Stimulated activated CD4-positive, alpha-beta T cell treated with anti-CD3 and anti-CD28 coated beads, TNF-alpha, amount 100 ng/mL, for 4 hours (primary cell): ENCODE results near the gene CALD1.

Experiments used
- DNase-seq, 3 experiments: peaks; one replicate each; pipeline ENCODE4 v3.0.0-alpha.2; 2020; ENCODE audit warnings: low read depth in 3 of 3

Gene CALD1

DNA sequence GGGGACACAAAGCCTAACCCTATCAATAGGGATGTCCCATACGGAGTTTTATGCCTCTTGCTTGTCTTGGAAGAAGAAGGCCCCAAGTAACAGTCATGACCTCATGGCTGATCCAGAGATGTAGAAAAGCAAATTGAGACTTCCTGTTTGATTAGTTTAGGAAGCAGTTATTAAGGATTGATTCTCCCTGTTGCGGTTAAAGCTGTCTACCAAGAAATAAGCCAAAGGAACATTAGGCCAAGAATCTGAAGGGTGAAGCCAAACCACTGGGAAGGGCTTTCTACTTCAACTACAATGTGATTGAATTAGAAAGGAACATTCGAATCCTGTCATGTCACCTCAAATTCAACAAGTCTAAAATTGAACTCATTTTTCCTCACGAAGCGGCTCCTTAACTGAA lies 146.3 kb downstream of the CALD1 start:
- DNase-seq: no peak

DNA sequence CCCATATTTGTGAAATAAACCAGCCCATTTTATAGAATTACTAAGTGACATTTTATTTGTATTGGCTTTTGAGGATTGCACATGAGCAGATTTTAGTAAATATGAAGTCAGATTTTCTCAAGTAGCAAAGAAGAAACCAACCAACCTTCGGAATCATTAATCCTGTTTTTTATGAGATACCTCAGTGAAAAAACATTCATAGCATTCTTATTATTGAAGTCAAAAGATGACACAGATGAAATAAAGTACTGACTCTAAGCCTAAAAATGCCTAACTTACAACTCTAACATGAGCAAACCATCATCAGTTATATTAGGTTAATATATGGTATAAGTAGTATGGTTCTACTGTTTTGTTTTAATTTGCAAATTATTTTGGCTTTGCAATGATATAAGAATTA lies 147.0 kb downstream of the CALD1 start:
- DNase-seq: no peak

DNA sequence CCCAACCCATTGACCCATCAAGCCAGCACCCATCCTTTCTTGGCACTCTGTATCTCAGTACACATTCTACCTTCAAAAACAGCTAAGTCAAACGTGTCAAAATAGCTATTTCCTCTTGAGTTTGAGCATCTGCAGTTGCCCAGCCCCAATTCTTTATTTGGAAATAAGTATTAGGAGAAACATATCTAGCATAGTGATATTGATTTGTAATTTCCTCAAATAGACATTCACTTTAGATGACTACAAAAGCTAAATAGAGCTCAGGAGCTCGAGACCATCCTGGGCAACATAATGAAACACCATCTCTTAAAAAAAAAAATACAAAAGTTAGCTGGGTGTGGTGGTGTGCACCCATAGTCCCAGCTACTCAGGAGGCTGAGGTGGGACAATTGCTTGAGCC lies 147.6 kb downstream of the CALD1 start:
- DNase-seq: no peak

DNA sequence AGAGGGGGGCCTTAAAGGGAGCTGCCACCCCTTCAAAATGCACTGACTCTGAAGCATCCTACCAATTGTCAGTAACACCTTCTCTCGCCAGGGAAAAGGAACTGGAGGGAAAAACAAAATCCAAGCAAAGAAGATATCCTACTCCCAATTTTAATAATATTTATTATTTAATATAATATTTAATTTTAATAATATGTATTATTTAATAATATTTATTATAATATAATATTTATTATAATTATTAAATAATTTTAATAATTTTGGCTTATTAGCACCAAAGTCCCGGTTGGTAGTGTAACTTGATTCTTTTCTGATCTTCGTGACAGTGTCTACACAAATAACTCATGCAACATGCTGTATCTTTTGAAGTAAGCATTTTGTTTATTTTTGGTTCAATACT lies 148.3 kb downstream of the CALD1 start:
- no peak for DNase-seq

DNA sequence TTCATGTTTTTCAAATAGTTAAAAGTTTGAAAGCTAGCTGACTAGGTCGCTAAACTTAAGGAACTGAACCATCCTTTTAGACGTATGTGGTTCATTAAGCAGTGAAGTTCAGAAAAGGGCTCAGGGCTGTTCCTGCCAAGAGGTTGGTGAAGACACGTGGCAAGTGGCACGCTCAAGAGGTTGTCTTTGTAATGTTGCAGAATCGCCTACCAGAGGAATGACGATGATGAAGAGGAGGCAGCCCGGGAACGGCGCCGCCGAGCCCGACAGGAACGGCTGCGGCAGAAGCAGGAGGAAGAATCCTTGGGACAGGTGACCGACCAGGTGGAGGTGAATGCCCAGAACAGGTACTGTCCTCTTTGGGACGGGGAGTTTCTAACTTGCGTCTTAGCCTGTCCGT lies 149.1 kb downstream of the CALD1 start:
- DNase-seq: no peak

DNA sequence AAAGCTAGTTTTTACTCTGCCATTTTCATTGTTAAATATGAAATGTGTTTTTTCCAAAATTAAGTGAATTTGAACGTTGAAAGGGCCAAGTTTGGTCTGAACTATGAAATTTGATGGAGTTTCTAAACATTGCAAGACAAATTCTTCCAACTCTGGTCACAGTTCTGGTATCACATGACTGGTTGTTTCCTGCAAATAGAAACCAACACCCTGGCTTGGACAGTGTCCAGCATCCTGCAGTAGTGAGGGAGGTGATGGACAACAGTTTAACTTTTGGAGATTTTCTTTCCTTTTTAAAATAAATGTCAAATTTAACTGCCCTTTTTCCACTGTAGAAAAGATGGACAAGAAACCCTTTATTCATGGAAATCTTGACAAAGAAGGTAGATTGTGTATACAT lies 152.1 kb downstream of the CALD1 start:
- DNase-seq: no peak

DNA sequence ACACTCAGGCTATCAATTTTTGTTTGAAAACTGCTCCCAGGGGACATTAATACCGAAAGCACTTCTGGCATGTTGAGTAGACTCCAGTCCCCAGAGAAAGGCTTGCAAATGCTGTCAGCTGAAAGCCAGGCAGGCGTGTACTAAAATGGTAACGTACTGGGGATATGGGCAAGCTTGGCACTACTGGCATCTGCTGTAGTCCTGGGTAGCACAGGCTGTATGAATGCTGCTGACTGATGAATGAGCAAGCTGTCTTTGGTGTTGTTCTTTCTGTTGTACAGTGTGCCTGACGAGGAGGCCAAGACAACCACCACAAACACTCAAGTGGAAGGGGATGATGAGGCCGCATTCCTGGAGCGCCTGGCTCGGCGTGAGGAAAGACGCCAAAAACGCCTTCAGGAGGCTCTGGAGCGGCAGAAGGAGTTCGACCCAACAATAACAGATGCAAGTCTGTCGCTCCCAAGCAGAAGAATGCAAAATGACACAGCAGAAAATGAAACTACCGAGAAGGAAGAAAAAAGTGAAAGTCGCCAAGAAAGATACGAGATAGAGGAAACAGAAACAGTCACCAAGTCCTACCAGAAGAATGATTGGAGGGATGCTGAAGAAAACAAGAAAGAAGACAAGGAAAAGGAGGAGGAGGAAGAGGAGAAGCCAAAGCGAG lies 153.4 kb downstream of the CALD1 start:
- no peak for DNase-seq

DNA sequence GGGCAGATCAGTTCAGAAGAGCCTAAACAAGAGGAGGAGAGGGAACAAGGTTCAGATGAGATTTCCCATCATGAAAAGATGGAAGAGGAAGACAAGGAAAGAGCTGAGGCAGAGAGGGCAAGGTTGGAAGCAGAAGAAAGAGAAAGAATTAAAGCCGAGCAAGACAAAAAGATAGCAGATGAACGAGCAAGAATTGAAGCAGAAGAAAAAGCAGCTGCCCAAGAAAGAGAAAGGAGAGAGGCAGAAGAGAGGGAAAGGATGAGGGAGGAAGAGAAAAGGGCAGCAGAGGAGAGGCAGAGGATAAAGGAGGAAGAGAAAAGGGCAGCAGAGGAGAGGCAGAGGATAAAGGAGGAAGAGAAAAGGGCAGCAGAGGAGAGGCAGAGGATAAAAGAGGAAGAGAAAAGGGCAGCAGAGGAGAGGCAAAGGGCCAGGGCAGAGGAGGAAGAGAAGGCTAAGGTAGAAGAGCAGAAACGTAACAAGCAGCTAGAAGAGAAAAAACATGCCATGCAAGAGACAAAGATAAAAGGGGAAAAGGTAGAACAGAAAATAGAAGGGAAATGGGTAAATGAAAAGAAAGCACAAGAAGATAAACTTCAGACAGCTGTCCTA lies 154.1 kb downstream of the CALD1 start:
- no peak for DNase-seq

DNA sequence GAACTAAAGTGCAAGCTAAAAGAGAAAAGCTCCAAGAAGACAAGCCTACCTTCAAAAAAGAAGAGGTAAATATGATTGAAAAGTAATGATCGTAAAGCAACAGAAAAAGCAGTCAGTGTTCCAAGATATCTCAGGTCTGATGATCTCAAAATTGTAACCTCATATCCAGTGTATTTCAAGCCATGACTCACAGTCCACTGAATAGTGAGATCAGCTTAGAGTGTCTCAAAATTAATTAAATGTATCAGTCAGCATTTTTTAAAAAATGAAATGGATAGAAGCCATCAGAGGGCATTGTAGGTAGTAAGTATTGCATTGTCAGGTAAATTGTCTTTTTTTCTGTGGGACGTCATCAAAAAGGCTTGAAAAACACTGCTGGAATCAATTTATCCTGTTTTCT lies 156.3 kb downstream of the CALD1 start:
- DNase-seq: no peak

DNA sequence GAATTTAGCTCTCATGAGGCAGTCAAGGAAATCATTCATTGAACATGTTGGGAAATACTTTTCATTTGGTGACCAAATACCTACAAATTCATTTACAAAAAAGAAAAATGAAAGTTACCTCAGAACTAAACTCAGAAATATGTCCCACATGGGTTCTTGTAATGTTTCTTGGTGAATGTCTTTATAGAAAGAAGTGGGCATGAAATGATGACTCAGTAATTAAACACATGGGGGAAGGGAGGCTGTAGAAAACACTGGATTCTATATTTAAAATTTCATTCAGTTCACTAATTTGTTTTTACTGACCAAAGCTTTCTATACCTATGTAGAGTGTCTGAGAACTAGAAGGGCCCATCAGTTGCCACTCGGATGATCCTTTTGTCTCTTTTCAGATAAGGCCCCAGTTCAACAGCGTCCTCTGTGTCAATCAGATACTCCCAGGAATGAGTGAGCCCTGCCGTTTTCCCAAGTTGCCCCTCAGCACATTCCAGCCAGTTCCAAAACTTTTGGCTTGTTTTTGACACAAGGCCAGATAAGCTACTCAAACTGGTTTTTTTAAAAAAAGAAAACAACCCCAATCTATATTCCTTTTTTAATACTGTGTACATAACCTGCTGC lies 157.6 kb downstream of the CALD1 start:
- no peak for DNase-seq

DNA sequence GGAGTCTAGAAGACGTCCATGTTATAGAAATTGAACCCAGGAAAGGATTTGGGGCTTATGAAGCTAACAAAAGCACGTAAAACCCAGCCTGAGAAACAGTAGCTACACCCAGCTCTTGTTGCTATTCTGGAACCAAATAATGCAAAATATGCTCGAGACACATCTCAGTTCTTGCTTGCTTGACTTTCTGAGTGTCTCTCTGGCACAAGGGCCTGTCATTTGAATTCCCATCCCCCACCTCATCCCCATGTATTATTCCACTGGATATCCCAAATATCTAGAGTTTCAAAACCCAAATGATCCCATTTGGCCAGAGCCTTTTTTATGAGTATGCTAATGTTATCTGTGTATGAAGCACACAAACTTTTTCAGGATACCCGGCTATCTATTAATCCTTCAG lies 158.7 kb downstream of the CALD1 start:
- no peak for DNase-seq

DNA sequence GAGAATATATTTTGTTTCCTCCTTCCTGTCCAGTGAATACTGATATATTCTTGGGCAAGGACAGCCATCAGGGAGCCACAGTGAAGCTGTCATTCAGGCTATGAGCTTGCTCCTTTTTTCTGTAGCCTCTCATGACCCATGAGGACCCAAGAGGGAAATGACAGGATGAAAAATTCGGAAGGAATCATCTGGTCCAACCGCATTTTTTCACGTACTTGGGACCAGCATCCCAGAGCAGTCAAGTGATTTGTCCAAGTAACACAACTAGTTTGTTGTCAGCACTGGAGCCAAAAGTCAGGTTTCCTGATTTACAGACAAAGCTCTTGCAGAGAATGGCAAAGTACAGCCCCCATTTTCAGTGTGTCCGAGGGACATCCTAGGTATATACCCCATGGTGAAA lies 159.7 kb downstream of the CALD1 start:
- DNase-seq: no peak

DNA sequence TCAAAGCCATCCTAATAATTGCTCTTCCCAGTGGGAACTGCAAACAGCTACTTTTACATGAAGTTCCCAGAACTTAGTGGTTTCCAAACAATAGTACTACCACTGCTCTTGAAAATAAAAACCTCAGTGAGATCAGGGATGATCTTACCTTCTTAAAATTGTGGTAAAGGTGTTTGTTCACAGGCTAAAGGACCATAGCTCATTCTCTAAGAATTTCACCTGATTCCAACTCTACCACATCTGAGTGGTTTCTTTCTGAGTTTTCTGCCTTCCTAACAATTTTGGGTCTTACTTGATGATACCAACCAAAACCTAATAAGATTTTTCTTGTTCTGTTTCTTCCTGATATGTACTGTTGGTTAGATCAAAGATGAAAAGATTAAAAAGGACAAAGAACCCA lies 161.3 kb downstream of the CALD1 start:
- DNase-seq: no peak

DNA sequence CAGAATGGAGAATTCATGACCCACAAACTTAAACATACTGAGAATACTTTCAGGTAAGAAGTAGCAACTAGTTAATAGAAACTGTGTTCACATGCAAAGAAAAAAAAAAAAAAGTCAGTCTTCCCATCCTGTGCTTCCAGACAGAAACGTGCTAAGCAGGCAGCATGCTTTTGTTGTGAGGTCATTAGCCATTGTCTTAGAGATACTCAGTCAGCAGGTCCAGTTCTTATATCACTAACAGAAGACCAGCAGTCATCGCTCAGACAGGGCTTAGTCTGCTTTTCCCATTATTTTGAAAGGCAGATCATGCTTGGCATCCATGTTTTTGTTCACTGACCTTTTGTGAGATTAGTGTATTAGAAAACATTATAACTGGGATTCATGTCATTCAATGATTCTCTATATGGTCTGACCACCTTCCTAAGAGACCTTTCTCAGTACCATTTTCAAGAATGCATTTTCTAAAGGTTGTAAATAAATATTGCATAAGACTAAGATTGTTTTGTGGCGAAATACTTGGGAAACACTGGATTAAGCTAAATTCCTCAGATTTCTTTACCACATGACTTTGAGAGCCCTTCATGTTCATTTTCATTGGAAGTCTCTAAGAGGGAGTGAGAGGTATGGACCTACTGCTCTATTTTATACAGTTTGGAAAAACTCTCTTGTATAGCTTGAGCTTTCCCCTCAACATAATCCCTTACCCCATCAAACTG lies 161.9 kb downstream of the CALD1 start:
- no peak for DNase-seq

DNA sequence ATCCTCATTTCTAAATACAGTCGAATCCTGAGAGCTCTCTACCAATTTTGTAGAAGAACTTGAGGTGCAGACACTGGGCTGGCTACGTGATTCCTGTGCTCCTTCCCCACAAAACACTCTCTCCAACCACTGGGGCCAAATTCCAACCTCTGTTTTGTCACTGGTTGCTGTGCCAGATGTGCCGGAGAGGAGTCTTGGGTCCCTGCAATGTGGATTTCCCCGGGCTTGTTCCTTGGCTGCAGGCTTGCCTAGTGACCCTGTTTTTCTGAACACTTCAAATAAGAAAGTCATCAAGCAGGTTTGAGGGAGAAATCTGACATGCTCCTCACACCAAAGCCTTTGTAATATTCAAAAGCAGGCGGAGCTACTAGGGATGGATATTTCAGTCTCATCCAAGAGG lies 162.5 kb downstream of the CALD1 start:
- no peak for DNase-seq

DNA sequence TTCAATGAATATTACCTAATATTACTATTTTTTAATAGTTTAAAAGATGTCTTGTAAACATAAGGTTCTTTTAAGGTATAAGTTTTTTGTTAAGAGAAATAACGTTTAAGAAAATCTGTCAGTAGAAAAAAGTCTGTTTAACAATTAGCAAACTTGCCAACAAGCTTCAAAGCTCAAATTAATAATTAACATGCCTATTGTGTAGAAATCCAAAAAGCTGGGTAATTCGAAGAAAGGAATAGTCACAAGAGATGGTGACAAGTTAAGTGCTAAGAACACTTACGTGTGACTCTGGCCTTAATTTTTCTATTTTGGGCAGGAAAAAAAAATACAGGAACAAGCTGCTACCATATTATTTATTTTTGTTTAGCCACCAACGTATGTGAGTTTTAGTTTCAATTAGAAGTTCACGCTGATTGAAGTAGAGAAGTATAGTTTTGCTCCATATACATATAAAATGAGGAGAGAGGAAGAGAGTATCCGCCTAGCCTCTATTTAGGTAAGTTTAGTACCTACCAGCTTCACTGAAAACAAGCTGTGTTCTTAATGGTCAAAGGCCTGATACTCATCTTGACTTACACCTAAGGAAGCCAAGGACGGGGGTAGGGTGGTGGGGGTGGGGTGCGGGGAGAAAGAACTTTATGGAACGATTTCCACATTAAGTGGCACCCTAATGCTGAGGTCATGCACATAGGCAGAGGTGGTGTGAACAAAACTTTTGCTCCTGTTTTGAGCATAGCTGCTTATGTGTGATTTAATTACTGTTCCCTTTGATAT lies 163.4 kb downstream of the CALD1 start:
- DNase-seq: no peak

DNA sequence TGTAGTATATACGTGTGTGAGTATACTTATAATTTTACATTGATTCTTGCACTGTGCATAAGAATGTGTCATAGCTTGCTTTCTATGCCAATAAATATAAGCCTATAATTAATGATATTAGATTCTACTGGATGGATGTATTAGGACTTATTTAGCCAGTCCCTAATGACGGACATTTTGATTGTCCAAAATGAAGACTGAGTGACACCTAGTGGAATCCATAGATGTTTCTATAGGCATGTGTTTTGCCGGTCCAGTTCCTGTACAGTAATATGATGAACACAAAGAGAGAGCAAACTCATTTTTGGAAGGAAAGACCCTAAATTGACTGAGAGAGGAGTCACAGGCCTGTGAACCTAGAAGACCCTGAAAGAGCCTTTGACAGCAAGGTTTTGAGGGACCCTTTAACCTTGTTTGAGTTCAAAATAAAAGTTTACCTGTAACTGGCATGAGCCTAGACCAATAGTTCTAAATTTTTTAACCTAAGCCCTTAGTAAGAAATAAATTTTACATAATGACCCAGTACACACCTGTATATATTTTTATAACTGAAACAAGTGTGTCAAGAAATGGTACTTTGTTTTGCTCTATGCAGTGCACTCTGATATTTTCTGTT lies 164.5 kb downstream of the CALD1 start:
- no peak for DNase-seq

DNA sequence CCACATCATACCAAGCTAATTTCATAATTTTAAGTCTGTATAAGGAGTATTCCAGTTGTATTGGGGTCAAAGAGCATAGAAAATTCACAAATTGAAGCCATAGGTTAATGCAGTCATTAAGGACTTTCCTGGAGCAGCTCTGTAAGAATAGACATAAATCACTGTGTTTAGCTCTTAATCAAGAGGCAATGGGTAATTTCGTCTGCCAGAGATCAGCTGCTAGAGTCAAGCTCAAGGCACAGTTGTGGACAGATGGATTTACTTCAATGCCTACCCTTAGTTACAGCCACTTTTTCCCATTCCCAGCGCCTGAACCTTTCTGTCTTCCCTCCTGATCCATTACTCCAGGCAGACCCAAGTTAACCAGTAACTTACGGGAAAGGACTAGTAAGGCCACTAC lies 166.3 kb downstream of the CALD1 start:
- no peak for DNase-seq

DNA sequence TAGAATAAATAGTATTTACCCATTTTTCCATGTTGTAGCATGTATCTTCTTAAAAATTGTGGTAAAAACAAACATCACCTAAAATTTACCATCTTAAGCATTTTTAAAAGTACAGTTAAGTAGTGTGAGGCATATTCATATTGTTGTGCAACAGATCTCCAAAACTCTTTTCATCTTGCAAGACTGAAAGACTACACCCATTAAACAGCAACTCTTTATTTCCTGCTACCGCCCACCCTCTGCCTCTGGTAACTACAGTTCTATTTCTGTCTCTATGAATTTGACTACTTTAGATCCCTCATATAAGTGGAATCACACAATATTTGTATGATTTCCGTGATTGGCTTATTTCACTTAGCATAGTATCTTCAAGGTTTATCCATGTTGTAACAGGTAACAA lies 166.8 kb downstream of the CALD1 start:
- no peak for DNase-seq

DNA sequence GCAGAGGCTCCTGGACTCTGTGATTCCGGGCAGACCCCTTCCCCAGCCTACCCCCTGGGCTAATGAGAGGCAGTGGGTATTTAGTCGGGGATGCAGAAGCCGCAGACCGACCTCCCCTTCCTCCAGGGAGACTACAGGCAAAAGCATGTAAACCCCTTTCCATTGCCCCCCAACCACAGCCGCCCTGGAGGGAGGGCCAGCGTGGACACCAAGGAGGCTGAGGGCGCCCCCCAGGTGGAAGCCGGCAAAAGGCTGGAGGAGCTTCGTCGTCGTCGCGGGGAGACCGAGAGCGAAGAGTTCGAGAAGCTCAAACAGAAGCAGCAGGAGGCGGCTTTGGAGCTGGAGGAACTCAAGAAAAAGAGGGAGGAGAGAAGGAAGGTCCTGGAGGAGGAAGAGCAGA lies 167.9 kb downstream of the CALD1 start:
- DNase-seq: no peak

DNA sequence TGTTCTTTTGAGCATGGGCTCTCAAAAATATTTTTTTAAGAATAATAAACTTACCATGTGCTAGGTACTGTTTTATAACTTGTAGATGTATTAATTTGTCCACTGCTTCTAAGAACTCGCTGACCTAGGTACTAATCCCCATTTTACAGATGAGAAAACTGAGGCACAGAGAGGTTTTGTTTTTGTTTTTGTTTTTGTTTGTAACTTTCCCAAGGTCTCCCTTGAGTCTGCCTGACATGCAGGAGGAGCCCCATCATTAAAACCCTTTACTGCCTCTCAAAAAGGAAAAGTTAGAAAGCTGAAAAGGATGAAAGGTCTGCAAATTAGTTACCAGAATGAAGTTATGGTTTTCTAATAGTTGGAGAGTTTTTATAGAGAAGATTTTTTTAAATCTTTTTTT lies 168.4 kb downstream of the CALD1 start:
- no peak for DNase-seq

DNA sequence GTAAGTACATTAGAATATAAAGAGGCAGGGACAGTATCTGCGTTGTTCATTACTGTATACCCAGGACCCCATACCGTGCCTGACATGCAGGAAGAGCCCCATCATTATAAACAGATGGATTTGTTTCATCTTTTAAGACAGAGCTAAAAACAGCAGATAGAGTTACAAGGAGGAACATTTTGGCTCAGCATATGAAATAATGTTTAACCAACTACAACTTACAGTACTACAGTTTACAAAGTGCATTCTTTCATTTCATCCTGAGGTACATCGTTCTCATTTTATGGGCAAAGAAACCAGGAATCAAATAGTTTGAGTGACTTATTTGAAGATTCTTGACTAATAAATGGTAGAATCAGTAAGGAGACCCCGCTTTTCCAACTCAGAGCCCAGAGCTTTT lies 168.8 kb downstream of the CALD1 start:
- DNase-seq: no peak
